Astrocyte (in vitro differentiated cells and primary cell): Measurements from ENCODE around the gene TBC1D14. TPM values are rescaled to one million over a fixed set of nuclear protein-coding genes. Genes with fewer than 3 reads are reported as not detected.
"Not testable (repeated sequence)": the region's sequence is repeated elsewhere in the genome, so short reads cannot be mapped to it uniquely, and the experiment has no call there.

Source experiments
- DNase-seq: peaks from one replicate; pipeline ENCODE4 v3.0.0-alpha.2; 2010; ENCODE audit warnings: low read depth
- FAIRE-seq: peaks from 2 replicates; lab custom pipeline; 2011; peaks lifted over from hg19 to GRCh38; lab: Jason Lieb, UNC
- H2AFZ ChIP-seq: 2 replicates; pipeline ENCODE4 v1.6.0; 2012; ENCODE audit warnings: low read depth, low read length, inconsistent platforms
- H3K27ac ChIP-seq: 2 replicates; pipeline ENCODE4 v1.5.1; 2011; ENCODE audit warnings: low read depth, low read length, inconsistent platforms
- H3K27me3 ChIP-seq: 2 replicates; pipeline ENCODE4 v1.6.0; 2011; ENCODE audit warnings: low read length, inconsistent platforms; ENCODE audit not compliant: insufficient read depth
- H3K36me3 ChIP-seq: 2 replicates; pipeline ENCODE4 v1.5.1; 2011; ENCODE audit warnings: low read length, inconsistent platforms; ENCODE audit not compliant: insufficient read depth
- H3K4me1 ChIP-seq: 2 replicates; pipeline ENCODE4 v1.5.1; 2011; ENCODE audit warnings: low read length, inconsistent platforms; ENCODE audit not compliant: insufficient read depth
- H3K4me2 ChIP-seq: 2 replicates; pipeline ENCODE4 v1.6.0; 2012; ENCODE audit warnings: low read length, inconsistent platforms
- H3K4me3 ChIP-seq: 2 replicates; pipeline ENCODE4 v1.5.1; 2011; ENCODE audit warnings: low read depth, mild to moderate bottlenecking, low read length, inconsistent platforms; ENCODE audit not compliant: insufficient read depth
- H3K79me2 ChIP-seq: 2 replicates; pipeline ENCODE4 v1.6.0; 2012; ENCODE audit warnings: mild to moderate bottlenecking, low read length, inconsistent platforms; ENCODE audit not compliant: insufficient read depth
- H3K9ac ChIP-seq: 2 replicates; pipeline ENCODE4 v1.6.0; 2012; ENCODE audit warnings: mild to moderate bottlenecking, low read length, inconsistent platforms
- H3K9me3 ChIP-seq: 2 replicates; pipeline ENCODE4 v1.5.1; 2012; ENCODE audit warnings: low read depth, mild to moderate bottlenecking, low read length, inconsistent platforms; ENCODE audit not compliant: insufficient read depth
- H4K20me1 ChIP-seq: 2 replicates; pipeline ENCODE4 v1.6.0; 2012; ENCODE audit warnings: low read length, inconsistent platforms; ENCODE audit not compliant: insufficient read depth
- H3K27ac Mint-ChIP-seq: one replicate; pipeline ENCODE4 v1.8.0; 2021; ENCODE audit warnings: mild to moderate bottlenecking, mixed read lengths; ENCODE audit not compliant: unreplicated experiment
- H3K27me3 Mint-ChIP-seq: one replicate; pipeline ENCODE4 v1.8.0; 2021; ENCODE audit warnings: low read depth, mixed read lengths; ENCODE audit not compliant: unreplicated experiment
- H3K36me3 Mint-ChIP-seq: one replicate; pipeline ENCODE4 v1.8.0; 2021; ENCODE audit warnings: low read depth, mixed read lengths; ENCODE audit not compliant: unreplicated experiment
- H3K4me1 Mint-ChIP-seq: one replicate; pipeline ENCODE4 v1.8.0; 2021; ENCODE audit warnings: low read depth, mixed read lengths; ENCODE audit not compliant: unreplicated experiment
- H3K4me3 Mint-ChIP-seq: one replicate; pipeline ENCODE4 v1.8.0; 2021; ENCODE audit warnings: mild to moderate bottlenecking, moderate library complexity, mixed read lengths; ENCODE audit not compliant: unreplicated experiment
- H3K9me3 Mint-ChIP-seq: one replicate; pipeline ENCODE4 v1.8.0; 2021; ENCODE audit warnings: mild to moderate bottlenecking, mixed read lengths; ENCODE audit not compliant: unreplicated experiment
- CTCF ChIP-seq: IDR thresholded peaks from 2 replicates; pipeline ENCODE4 v1.5.1; 2011; ENCODE audit warnings: low read depth, mild to moderate bottlenecking, inconsistent platforms, low read length, moderate library complexity; ENCODE audit not compliant: insufficient read depth
- EZH2 ChIP-seq: IDR thresholded peaks from 2 replicates; pipeline ENCODE4 v1.6.1; 2012; ENCODE audit warnings: mild to moderate bottlenecking, low read length, inconsistent platforms; ENCODE audit not compliant: insufficient read depth
- total RNA-seq: library from RNA; stranded (reverse); gene quantifications from 2 replicates; pipeline ENCODE4 v1.2.1, GENCODE V29; 2021

Gene TBC1D14
- total RNA-seq, 1 donor from 2014 or later: 30.4 TPM

GRCh38 chr4:6902318-6903042 lies 7.1 kb upstream of the TBC1D14 start:
- H3K27me3 ChIP-seq: no peaks in the 10 kb centered on the region
- no peaks in the 10 kb centered on the region for H3K9me3 ChIP-seq
- Mint-ChIP-seq H3K27ac (no peak overlapping the region), H3K27me3 (peaks cover 20% of the 10 kb centered on the region), H3K4me3 (no peak overlapping the region), H3K36me3 (no peaks in the 10 kb centered on the region), H3K9me3 (no peaks in the 10 kb centered on the region), H3K4me1 (no peaks in the 10 kb centered on the region)
- H3K4me2 ChIP-seq: no peak overlapping the region
- no peaks in the 10 kb centered on the region for H3K36me3 ChIP-seq
- no peak overlapping the region for H3K4me3 ChIP-seq
- H3K9ac ChIP-seq: no peak overlapping the region
- no peak overlapping the region for H2AFZ ChIP-seq
- TF ChIP-seq CTCF (no peak), EZH2 (no peak)
- no peak for FAIRE-seq
- H4K20me1 ChIP-seq: no peaks in the 10 kb centered on the region
- no peaks in the 10 kb centered on the region for H3K4me1 ChIP-seq
- no peak overlapping the region for H3K27ac ChIP-seq
- no peaks in the 10 kb centered on the region for H3K79me2 ChIP-seq
- no peak for DNase-seq

- Mint-ChIP-seq H3K27ac (no peak overlapping the region), H3K27me3 (peaks cover 16% of the 10 kb centered on the region), H3K36me3 (no peaks in the 10 kb centered on the region), H3K9me3 (no peaks in the 10 kb centered on the region), H3K4me1 (peaks cover 14% of the 10 kb centered on the region), H3K4me3 (no peak overlapping the region)
- Histone ChIP-seq H3K36me3 (no peaks in the 10 kb centered on the region), H3K27me3 (no peaks in the 10 kb centered on the region), H4K20me1 (peaks cover 7% of the 10 kb centered on the region), H3K79me2 (peaks cover 7% of the 10 kb centered on the region), H3K9me3 (no peaks in the 10 kb centered on the region), H3K4me2 (no peak overlapping the region), H3K4me1 (peaks cover 12% of the 10 kb centered on the region), H3K27ac (no peak overlapping the region), H3K4me3 (no peak overlapping the region), H3K9ac (no peak overlapping the region), H2AFZ (no peak overlapping the region)
- DNase-seq (no peak), FAIRE-seq (no peak)
- TF ChIP-seq CTCF: no peak
- TF ChIP-seq EZH2: no peak
Observed at GRCh38 chr4:6905516-6906445, 3.8 kb upstream of the TBC1D14 start.

- FAIRE-seq, H3K36me3 Mint-ChIP-seq: not testable (repeated sequence)
Observed at GRCh38 chr4:6906486-6906885, 3.1 kb upstream of the TBC1D14 start.

More at GRCh38 chr4:6906486-6906885, 3.1 kb upstream of the TBC1D14 start:
- not testable (repeated sequence) for H3K4me3 Mint-ChIP-seq, H3K9me3 Mint-ChIP-seq, H3K36me3 ChIP-seq, H3K27me3 ChIP-seq, H3K4me2 ChIP-seq, H3K9ac ChIP-seq, DNase-seq, H3K27ac ChIP-seq, H3K9me3 ChIP-seq, H3K27ac Mint-ChIP-seq, H2AFZ ChIP-seq, H3K4me3 ChIP-seq
- peaks cover 14% of the 10 kb centered on the region for H3K4me1 ChIP-seq
- peaks cover 16% of the 10 kb centered on the region for H3K27me3 Mint-ChIP-seq
- H4K20me1 ChIP-seq: peaks cover 14% of the 10 kb centered on the region
- peaks cover 14% of the 10 kb centered on the region for H3K79me2 ChIP-seq
- peaks cover 17% of the 10 kb centered on the region for H3K4me1 Mint-ChIP-seq
